ENCODE data around the gene OPN5.

DNA sequence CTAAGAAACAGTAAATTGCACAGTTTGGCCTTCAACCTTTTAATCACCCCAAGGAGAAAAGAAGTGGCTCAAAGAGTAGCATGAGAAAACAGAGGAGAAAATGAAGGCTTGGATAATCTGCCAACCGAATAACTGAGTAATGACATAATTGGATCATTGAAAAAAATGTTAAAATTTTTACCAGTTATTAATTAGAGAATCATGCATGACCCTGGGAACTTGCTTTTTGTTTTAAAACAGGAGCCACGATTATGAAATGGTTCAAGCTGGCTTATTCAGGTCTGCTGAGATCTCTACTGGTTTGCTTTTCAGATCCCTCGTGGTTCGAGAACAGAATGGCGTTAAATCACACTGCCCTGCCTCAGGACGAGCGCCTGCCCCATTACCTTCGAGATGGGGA, at the start of gene OPN5:
- TF ChIP-seq, protein P1, sequence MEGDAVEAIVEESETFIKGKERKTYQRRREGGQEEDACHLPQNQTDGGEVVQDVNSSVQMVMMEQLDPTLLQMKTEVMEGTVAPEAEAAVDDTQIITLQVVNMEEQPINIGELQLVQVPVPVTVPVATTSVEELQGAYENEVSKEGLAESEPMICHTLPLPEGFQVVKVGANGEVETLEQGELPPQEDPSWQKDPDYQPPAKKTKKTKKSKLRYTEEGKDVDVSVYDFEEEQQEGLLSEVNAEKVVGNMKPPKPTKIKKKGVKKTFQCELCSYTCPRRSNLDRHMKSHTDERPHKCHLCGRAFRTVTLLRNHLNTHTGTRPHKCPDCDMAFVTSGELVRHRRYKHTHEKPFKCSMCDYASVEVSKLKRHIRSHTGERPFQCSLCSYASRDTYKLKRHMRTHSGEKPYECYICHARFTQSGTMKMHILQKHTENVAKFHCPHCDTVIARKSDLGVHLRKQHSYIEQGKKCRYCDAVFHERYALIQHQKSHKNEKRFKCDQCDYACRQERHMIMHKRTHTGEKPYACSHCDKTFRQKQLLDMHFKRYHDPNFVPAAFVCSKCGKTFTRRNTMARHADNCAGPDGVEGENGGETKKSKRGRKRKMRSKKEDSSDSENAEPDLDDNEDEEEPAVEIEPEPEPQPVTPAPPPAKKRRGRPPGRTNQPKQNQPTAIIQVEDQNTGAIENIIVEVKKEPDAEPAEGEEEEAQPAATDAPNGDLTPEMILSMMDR (IDR thresholded peaks at IDR 0.05), result no peak
- TF ChIP-seq POLR2AphosphoS5 (IDR thresholded peaks at IDR 0.05) (no peak), POLR2A (IDR thresholded peaks at IDR 0.05; ENCODE audit: low read depth) (no peak), EP300 (IDR thresholded peaks at IDR 0.05) (no peak)

All from esophagus muscularis mucosa (tissue), 4 donors.